GM12878 (cell line): Measurements from ENCODE around the gene TOMM40. TPM values are rescaled to one million over a fixed set of nuclear protein-coding genes. Genes with fewer than 3 reads are reported as not detected.

ENCODE experiments used
- BHLHE40 ChIP-seq, 2 experiments: fragments of 450-650 bp in 1 of 2; IDR thresholded peaks; 2 replicates each; pipeline ENCODE4 v1.6.1; 2011 to 2017; ENCODE audit warnings: low read depth in 2 of 2, borderline replicate concordance in 1 of 2, improper control_type of control experiment in 1 of 2, low read length in 1 of 2, mild to moderate bottlenecking in 1 of 2
- CREM ChIP-seq: IDR thresholded peaks from 2 replicates; pipeline ENCODE4 v1.6.1; 2014; ENCODE audit warnings: antibody characterized with exemption, low read depth
- FOXM1 ChIP-seq: IDR thresholded peaks from 2 replicates; pipeline ENCODE4 v1.6.1; 2012; ENCODE audit warnings: low read depth, mild to moderate bottlenecking, inconsistent platforms, low read length, moderate library complexity
- IRF3 ChIP-seq: fragments of 450-650 bp; IDR thresholded peaks from 2 replicates; pipeline ENCODE4 v1.6.1; 2014; ENCODE audit warnings: mild to moderate bottlenecking
- KLF5 ChIP-seq: fragments of 450-650 bp; IDR thresholded peaks from 2 replicates; pipeline ENCODE4 v1.6.1; 2014; ENCODE audit warnings: mild to moderate bottlenecking; ENCODE audit not compliant: partially characterized antibody
- MTA2 ChIP-seq: fragments of 450-650 bp; IDR thresholded peaks from 2 replicates; pipeline ENCODE4 v1.6.1; 2016; ENCODE audit warnings: low read depth, mild to moderate bottlenecking, moderate library complexity
- MXI1 ChIP-seq: fragments of 150-350 bp; IDR thresholded peaks from 2 replicates; pipeline ENCODE4 v1.6.1; 2011; ENCODE audit warnings: low read depth, mild to moderate bottlenecking, inconsistent platforms, low read length, improper control_type of control experiment
- NBN ChIP-seq: fragments of 450-650 bp; IDR thresholded peaks from 2 replicates; pipeline ENCODE4 v1.6.1; 2016
- PML ChIP-seq: IDR thresholded peaks from 2 replicates; pipeline ENCODE4 v1.6.1; 2012; ENCODE audit warnings: low read length, inconsistent platforms
- POLR2AphosphoS5 ChIP-seq: IDR thresholded peaks from 2 replicates; pipeline ENCODE4 v1.6.1; 2011; ENCODE audit warnings: mild to moderate bottlenecking, low read length, inconsistent platforms
- POU2F2 ChIP-seq: IDR thresholded peaks from 3 replicates; pipeline ENCODE4 v1.6.1; 2011; ENCODE audit warnings: low read depth, mild to moderate bottlenecking, low read length, borderline replicate concordance
- RCOR1 ChIP-seq: conservative IDR thresholded peaks from 2 replicates; pipeline ENCODE4 v1.6.1; 2012; ENCODE audit warnings: low read depth, low read length, improper control_type of control experiment
- SIN3A ChIP-seq: IDR thresholded peaks from 2 replicates; pipeline ENCODE4 v1.6.1; 2012; ENCODE audit warnings: low read depth, low read length, improper control_type of control experiment
- SMAD5 ChIP-seq: IDR thresholded peaks from 2 replicates; pipeline ENCODE4 v1.6.1; 2016; ENCODE audit warnings: antibody characterized with exemption, low read depth
- TBL1XR1 ChIP-seq: IDR thresholded peaks from 2 replicates; pipeline ENCODE4 v1.6.1; 2012; ENCODE audit warnings: low read depth, low read length, improper control_type of control experiment
- TCF3 ChIP-seq: IDR thresholded peaks from 2 replicates; pipeline ENCODE4 v1.6.1; 2012; ENCODE audit warnings: low read depth, mild to moderate bottlenecking, low read length, borderline replicate concordance; ENCODE audit not compliant: insufficient read depth
- ZNF217 ChIP-seq: fragments of 450-650 bp; IDR thresholded peaks from 2 replicates; pipeline ENCODE4 v1.6.1; 2017; ENCODE audit warnings: antibody characterized with exemption, mild to moderate bottlenecking
- ZNF384 ChIP-seq: IDR thresholded peaks from 2 replicates; pipeline ENCODE4 v1.6.1; 2012; ENCODE audit warnings: low read depth, mild to moderate bottlenecking, low read length, improper control_type of control experiment, borderline replicate concordance
- polyA plus RNA-seq, 11 experiments: library from polyadenylated mRNA; depleted of rRNA in 4 of 11; unstranded in 6 of 11; stranded (reverse) in 5 of 11; fragments of >200 nt; fragmentation: Nextera tagmentation in 4 of 11; fragmentation: Illumina TruSeq in 1 of 11; extraction: Ambion mirVana in 4 of 11; extraction: Trizol in 1 of 11; gene quantifications; 1 replicate in 1 of 11; 2 replicates in 10 of 11; pipeline versions ENCODE4 v1.2.1 to v1.2.3, GENCODE V29; 2011 to 2016; ENCODE audit warnings: inconsistent platforms in 2 of 11, missing spikeins in 2 of 11, low read depth in 1 of 11
- total RNA-seq, 4 experiments: library from RNA; depleted of rRNA in 3 of 4; stranded (reverse); fragments of >200 nt in 3 of 4; fragmentation: Illumina TruSeq in 1 of 4; extraction: Trizol in 1 of 4; gene quantifications; 2 replicates each; pipeline versions ENCODE4 v1.2.1 to v1.2.3, GENCODE V29; 2013 to 2021
- TF ChIP-seq, protein P1 (sequence below): fragments of 450-650 bp; IDR thresholded peaks from 2 replicates; pipeline ENCODE4 v1.6.1; 2017; ENCODE audit warnings: mild to moderate bottlenecking, moderate library complexity
- TF ChIP-seq, protein P2 (sequence below): IDR thresholded peaks from 2 replicates; pipeline ENCODE4 v1.6.1; 2012; ENCODE audit warnings: low read depth, low read length, improper control_type of control experiment
- TF ChIP-seq, protein P3 (sequence below): fragments of 450-650 bp; IDR thresholded peaks from 2 replicates; pipeline ENCODE4 v1.6.1; 2016; ENCODE audit warnings: mild to moderate bottlenecking, moderate library complexity, borderline replicate concordance

The TOMM40 gene
- total and polyA plus RNA-seq, 10 of the 15 experiments (the other 5 are each of a cell fraction or from before 2014, with no cell fraction given) = 0.85 to 221 (median 99.9) TPM

DNA sequence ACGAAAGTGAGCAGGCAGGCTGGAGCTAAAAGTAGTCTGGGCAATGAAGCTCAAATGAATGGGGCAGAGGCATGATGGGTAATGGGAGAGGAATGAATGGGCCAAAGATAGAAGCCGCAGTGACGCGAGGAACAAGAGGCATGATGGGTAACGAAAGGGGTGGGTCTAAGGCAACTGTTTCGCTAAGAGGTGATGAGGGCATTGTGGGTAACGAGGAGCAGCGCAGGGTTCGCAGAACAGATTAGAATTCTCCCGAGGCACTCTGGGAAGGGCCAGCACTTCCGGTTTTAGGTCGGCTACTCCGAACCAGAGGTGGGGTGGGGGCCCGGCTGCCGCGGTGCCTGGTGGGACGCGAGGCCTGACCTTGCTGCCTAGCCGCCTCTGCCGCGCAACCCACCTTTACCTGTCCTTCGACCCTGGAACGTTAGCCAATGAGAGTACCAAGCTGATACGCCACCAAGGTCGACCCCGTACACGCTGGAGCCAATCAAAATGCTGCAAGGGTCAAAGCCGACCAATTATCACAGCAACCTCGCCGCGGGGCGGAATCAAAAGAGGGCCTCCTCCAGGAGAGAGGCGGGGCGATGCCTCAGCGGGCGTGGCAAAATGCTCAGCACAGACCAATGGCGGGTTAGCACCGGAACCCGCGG, 563 bp upstream of the TOMM40 start (continued):
- TF ChIP-seq, protein P1, sequence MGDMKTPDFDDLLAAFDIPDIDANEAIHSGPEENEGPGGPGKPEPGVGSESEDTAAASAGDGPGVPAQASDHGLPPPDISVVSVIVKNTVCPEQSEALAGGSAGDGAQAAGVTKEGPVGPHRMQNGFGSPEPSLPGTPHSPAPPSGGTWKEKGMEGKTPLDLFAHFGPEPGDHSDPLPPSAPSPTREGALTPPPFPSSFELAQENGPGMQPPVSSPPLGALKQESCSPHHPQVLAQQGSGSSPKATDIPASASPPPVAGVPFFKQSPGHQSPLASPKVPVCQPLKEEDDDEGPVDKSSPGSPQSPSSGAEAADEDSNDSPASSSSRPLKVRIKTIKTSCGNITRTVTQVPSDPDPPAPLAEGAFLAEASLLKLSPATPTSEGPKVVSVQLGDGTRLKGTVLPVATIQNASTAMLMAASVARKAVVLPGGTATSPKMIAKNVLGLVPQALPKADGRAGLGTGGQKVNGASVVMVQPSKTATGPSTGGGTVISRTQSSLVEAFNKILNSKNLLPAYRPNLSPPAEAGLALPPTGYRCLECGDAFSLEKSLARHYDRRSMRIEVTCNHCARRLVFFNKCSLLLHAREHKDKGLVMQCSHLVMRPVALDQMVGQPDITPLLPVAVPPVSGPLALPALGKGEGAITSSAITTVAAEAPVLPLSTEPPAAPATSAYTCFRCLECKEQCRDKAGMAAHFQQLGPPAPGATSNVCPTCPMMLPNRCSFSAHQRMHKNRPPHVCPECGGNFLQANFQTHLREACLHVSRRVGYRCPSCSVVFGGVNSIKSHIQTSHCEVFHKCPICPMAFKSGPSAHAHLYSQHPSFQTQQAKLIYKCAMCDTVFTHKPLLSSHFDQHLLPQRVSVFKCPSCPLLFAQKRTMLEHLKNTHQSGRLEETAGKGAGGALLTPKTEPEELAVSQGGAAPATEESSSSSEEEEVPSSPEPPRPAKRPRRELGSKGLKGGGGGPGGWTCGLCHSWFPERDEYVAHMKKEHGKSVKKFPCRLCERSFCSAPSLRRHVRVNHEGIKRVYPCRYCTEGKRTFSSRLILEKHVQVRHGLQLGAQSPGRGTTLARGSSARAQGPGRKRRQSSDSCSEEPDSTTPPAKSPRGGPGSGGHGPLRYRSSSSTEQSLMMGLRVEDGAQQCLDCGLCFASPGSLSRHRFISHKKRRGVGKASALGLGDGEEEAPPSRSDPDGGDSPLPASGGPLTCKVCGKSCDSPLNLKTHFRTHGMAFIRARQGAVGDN = peak; percentile 87
- TF ChIP-seq ZNF217 (no peak), ZNF384 (no peak), POLR2AphosphoS5 (peak; percentile 85), RCOR1 (0 out of 2 replicates have a peak, but pooled peaks have one; percentile 36), NBN (peak; percentile 97), IRF3 (peak; percentile 85), MTA2 (peak; percentile 78), BHLHE40 (IDR thresholded peaks at IDR 0.05; ENCODE audit: borderline replicate concordance in 1 of 2, low read depth in 2 of 2, low read length in 1 of 2) (no peak), SIN3A (peak; percentile 97), CREM (peak; percentile 73), MXI1 (peak; percentile 69), PML (no peak), FOXM1 (no peak), TCF3 (peak; percentile 31; the same call in 1 of the 2 replicates), SMAD5 (no peak; the same call in 1 of the 2 replicates), POU2F2 (no peak; the same call in 1 of the 3 replicates), TBL1XR1 (no peak), KLF5 (no peak)
- TF ChIP-seq, protein P2, sequence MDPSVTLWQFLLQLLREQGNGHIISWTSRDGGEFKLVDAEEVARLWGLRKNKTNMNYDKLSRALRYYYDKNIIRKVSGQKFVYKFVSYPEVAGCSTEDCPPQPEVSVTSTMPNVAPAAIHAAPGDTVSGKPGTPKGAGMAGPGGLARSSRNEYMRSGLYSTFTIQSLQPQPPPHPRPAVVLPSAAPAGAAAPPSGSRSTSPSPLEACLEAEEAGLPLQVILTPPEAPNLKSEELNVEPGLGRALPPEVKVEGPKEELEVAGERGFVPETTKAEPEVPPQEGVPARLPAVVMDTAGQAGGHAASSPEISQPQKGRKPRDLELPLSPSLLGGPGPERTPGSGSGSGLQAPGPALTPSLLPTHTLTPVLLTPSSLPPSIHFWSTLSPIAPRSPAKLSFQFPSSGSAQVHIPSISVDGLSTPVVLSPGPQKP = peak; percentile 92
- TF ChIP-seq, protein P3, sequence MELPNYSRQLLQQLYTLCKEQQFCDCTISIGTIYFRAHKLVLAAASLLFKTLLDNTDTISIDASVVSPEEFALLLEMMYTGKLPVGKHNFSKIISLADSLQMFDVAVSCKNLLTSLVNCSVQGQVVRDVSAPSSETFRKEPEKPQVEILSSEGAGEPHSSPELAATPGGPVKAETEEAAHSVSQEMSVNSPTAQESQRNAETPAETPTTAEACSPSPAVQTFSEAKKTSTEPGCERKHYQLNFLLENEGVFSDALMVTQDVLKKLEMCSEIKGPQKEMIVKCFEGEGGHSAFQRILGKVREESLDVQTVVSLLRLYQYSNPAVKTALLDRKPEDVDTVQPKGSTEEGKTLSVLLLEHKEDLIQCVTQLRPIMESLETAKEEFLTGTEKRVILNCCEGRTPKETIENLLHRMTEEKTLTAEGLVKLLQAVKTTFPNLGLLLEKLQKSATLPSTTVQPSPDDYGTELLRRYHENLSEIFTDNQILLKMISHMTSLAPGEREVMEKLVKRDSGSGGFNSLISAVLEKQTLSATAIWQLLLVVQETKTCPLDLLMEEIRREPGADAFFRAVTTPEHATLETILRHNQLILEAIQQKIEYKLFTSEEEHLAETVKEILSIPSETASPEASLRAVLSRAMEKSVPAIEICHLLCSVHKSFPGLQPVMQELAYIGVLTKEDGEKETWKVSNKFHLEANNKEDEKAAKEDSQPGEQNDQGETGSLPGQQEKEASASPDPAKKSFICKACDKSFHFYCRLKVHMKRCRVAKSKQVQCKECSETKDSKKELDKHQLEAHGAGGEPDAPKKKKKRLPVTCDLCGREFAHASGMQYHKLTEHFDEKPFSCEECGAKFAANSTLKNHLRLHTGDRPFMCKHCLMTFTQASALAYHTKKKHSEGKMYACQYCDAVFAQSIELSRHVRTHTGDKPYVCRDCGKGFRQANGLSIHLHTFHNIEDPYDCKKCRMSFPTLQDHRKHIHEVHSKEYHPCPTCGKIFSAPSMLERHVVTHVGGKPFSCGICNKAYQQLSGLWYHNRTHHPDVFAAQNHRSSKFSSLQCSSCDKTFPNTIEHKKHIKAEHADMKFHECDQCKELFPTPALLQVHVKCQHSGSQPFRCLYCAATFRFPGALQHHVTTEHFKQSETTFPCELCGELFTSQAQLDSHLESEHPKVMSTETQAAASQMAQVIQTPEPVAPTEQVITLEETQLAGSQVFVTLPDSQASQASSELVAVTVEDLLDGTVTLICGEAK = peak; percentile 60; the same call in 1 of the 2 replicates
